K562 treated with DMSO at 1 percent for 12 hours (cell line): ENCODE data around the gene EGF. TPM values are rescaled to one million over a fixed set of nuclear protein-coding genes. Genes with fewer than 3 reads are reported as not detected.

Experiments used
- total RNA-seq: library from RNA; unstranded; fragments of 300-600 nt; gene quantifications from 2 replicates; pipeline ENCODE4 v1.2.3, GENCODE V29; 2022; ENCODE audit not compliant: insufficient read depth

The EGF gene
- total RNA-seq, result 1.5 and 3.5 TPM in 2 replicates

GRCh38 chr4:109912706-109913595, at the start of gene EGF:
TSS of gene EGF (plus strand) at chr4:109912883. CDS start at chr4:109913336, 453 bp downstream.

Other genes with a start within 250 kb of the EGF start
- 23.9 and 42.3 TPM in 2 replicates for gene CASP6, start 209.4 kb upstream of the EGF start, total RNA-seq
- gene PLA2G12A, start 182.8 kb upstream of the EGF start, total RNA-seq, result 17.5 and 29.0 TPM in 2 replicates
- gene CFI, start 110.9 kb upstream of the EGF start, total RNA-seq, result 1.0 and 2.1 TPM in 2 replicates
- gene GAR1, start 97.1 kb upstream of the EGF start, total RNA-seq, result 11.8 and 17.7 TPM in 2 replicates
- gene RRH, start 84.9 kb upstream of the EGF start, total RNA-seq, result not detected in 2 replicates
- not detected in 2 replicates for gene LRIT3, start 64.8 kb upstream of the EGF start, total RNA-seq